ENCODE measurements around the gene SNX9.

GRCh38 chr6:157788180-157788579, 34.9 kb upstream of the SNX9 start:
- no peak for TF ChIP-seq CTCF (IDR thresholded peaks at IDR 0.05)
- no peak for TF ChIP-seq POLR2AphosphoS5 (IDR thresholded peaks at IDR 0.05)
